ENCODE results near the gene HBA1.
"Not testable (repeated sequence)": the region's sequence is repeated elsewhere in the genome, so short reads cannot be mapped to it uniquely, and the experiment has no call there.

Gene HBA1

DNA sequence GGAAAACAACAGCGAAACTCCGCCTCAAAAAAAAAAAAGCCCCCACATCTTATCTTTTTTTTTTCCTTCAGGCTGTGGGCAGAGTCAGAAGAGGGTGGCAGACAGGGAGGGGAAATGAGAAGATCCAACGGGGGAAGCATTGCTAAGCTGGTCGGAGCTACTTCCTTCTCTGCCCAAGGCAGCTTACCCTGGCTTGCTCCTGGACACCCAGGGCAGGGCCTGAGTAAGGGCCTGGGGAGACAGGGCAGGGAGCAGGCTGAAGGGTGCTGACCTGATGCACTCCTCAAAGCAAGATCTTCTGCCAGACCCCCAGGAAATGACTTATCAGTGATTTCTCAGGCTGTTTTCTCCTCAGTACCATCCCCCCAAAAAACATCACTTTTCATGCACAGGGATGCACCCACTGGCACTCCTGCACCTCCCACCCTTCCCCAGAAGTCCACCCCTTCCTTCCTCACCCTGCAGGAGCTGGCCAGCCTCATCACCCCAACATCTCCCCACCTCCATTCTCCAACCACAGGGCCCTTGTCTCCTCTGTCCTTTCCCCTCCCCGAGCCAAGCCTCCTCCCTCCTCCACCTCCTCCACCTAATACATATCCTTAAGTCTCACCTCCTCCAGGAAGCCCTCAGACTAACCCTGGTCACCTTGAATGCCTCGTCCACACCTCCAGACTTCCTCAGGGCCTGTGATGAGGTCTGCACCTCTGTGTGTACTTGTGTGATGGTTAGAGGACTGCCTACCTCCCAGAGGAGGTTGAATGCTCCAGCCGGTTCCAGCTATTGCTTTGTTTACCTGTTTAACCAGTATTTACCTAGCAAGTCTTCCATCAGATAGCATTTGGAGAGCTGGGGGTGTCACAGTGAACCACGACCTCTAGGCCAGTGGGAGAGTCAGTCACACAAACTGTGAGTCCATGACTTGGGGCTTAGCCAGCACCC is 1.2 kb upstream of the HBA1 start:
- DNase-seq (ENCODE audit: low read depth in 2 of 2): no peak

DNA sequence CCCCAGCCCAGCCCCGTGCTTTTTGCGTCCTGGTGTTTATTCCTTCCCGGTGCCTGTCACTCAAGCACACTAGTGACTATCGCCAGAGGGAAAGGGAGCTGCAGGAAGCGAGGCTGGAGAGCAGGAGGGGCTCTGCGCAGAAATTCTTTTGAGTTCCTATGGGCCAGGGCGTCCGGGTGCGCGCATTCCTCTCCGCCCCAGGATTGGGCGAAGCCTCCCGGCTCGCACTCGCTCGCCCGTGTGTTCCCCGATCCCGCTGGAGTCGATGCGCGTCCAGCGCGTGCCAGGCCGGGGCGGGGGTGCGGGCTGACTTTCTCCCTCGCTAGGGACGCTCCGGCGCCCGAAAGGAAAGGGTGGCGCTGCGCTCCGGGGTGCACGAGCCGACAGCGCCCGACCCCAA is 474 bp upstream of the HBA1 start:
- DNase-seq (ENCODE audit: low read depth in 2 of 2): not testable (repeated sequence)

DNA sequence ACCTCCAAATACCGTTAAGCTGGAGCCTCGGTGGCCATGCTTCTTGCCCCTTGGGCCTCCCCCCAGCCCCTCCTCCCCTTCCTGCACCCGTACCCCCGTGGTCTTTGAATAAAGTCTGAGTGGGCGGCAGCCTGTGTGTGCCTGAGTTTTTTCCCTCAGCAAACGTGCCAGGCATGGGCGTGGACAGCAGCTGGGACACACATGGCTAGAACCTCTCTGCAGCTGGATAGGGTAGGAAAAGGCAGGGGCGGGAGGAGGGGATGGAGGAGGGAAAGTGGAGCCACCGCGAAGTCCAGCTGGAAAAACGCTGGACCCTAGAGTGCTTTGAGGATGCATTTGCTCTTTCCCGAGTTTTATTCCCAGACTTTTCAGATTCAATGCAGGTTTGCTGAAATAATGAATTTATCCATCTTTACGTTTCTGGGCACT is 928 bp downstream of the HBA1 start:
- DNase-seq (ENCODE audit: low read depth in 2 of 2): no peak

DNA sequence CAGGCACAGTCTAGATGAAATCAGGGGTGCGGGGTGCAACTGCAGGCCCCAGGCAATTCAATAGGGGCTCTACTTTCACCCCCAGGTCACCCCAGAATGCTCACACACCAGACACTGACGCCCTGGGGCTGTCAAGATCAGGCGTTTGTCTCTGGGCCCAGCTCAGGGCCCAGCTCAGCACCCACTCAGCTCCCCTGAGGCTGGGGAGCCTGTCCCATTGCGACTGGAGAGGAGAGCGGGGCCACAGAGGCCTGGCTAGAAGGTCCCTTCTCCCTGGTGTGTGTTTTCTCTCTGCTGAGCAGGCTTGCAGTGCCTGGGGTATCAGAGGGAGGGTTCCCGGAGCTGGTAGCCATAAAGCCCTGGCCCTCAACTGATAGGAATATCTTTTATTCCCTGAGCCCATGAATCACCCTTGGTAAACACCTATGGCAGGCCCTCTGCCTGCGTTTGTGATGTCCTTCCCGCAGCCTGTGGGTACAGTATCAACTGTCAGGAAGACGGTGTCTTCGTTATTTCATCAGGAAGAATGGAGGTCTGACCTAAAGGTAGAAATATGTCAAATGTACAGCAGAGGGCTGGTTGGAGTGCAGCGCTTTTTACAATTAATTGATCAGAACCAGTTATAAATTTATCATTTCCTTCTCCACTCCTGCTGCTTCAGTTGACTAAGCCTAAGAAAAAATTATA is 1.6 kb downstream of the HBA1 start:
- DNase-seq (ENCODE audit: low read depth in 2 of 2): no peak

DNA sequence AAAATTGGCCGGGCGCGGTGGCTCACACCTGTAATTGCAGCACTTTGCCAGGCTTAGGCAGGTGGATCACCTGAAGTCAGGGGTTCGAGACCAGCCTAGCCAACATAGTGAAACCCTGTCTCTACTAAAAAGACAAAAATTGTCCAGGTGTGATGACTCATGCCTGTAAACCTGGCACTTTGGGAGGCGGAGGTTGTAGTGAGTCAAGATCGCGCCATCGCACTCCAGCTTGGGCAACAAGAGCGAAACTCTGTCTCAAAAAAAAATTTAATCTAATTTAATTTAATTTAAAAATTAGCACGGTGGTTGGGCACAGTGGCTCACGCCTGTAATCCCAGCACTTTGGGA is 2.2 kb downstream of the HBA1 start:
- no peak for DNase-seq (ENCODE audit: low read depth in 2 of 2)

DNA sequence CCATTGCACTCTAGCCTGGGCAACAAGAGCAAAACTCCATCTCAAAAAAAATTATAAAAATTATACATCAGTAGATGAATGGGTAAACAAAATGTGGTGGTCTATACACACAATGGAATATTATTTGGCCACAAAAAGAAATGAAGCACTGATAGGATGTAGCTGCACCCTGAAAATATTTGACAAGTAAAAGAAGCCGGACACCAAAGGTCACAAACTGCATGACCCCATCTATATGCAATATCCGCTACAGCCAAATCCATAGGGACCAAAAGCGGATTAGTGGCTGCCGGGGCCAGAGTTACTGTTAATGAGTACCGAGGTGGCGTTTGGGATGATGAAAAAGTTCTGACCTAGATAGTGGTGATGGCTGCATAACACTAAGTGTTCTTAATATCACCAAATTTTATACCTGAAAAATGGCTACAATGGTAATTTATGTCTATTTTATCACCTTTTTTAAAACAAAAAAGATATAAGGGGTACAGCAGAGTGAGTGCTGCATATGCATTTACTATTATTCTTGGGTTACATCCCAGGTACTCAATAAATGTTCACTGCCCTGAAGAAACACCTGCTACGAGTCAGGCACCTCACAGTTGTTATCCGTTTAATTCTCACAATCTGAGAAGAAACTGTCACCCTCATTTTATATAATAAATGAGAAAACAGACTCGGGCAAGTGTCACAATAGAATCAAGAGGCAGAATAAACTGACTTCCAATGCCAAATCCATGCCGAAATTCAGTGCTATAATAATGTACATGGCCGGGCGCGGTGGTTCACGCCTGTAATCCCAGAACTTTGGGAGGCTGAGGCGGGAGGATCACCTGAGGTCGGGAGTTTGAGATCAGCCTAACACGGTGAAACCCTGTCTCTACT is 3.0 kb downstream of the HBA1 start:
- no peak for DNase-seq (ENCODE audit: low read depth in 2 of 2)

DNA sequence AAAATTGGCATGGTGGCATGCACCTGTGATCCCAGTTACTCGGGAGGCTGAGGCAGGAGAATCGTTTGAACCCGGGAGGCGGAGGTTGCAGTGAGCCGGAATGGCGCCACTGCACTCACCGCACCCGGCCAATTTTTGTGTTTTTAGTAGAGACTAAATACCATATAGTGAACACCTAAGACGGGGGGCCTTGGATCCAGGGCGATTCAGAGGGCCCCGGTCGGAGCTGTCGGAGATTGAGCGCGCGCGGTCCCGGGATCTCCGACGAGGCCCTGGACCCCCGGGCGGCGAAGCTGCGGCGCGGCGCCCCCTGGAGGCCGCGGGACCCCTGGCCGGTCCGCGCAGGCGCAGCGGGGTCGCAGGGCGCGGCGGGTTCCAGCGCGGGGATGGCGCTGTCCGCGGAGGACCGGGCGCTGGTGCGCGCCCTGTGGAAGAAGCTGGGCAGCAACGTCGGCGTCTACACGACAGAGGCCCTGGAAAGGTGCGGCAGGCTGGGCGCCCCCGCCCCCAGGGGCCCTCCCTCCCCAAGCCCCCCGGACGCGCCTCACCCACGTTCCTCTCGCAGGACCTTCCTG is 3.7 kb downstream of the HBA1 start, which contains the start of gene HBQ1:
Gene HBQ1 (plus strand): TSS at position 359 of the 575 bp plus-strand sequence. CDS start 28 bp downstream, at position 387.
- no peak for DNase-seq (ENCODE audit: low read depth in 2 of 2)

DNA sequence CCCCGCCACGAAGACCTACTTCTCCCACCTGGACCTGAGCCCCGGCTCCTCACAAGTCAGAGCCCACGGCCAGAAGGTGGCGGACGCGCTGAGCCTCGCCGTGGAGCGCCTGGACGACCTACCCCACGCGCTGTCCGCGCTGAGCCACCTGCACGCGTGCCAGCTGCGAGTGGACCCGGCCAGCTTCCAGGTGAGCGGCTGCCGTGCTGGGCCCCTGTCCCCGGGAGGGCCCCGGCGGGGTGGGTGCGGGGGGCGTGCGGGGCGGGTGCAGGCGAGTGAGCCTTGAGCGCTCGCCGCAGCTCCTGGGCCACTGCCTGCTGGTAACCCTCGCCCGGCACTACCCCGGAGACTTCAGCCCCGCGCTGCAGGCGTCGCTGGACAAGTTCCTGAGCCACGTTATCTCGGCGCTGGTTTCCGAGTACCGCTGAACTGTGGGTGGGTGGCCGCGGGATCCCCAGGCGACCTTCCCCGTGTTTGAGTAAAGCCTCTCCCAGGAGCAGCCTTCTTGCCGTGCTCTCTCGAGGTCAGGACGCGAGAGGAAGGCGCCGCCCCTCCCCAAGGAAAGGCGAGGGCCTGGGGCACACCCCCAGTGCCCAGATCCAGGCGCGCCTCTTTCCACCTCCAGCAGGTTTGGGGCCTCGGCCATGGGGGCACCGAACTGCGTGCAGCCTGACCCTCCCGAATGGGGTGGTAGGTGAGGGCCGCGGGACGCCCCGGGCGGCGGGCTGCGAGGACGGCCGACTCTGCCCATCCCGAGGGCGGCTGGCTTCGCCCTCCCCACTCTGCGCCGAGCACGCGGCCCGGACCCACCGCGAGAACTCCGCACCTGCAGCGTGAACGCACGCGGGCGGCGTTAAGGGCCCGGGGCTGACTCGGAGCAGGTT is 4.4 kb downstream of the HBA1 start:
- peak; percentile 62 to 69 for DNase-seq (ENCODE audit: low read depth in 2 of 2)

DNA sequence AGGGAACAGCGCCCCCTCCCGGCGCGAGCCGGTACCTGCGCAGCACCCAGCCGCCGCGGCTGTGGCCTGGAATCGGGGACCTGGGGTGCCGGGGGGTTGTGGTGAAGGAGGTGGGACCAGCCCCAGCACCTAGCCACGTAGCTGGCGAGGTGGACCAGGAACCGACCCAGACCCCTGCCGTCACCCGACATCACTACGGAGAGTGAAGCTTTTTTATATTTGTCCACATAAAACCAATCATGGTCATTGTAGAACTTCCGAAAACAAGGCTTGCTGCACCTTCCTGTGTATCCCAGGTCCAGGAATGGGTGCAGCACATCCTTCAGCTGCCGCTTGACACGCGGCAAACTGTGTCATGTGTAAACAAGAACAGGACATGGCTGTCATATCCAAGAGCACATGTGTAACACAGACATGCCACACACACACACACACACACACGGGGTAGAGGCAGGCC is 5.1 kb downstream of the HBA1 start:
- no peak for DNase-seq (ENCODE audit: low read depth in 2 of 2)

DNA sequence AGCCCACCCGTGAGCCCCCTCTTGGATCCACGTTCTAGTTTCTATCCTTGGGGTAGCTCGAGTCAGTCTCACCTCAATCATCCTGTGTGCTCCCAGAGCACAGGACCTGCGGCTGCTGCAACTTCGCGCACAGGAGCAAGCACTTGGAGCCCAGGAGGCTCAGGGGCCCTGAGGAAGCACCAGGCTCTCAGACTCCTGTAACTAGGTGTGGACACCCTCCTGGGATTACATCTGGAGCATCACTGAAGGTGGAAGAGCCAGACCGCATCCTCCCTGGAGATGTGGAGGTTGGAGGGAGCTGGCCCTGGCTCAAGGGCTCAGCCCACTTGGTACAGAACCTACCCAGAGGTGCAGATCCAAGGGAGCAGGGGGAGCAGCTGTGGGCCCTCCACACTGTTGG is 6.5 kb downstream of the HBA1 start:
- DNase-seq (ENCODE audit: low read depth in 2 of 2): no peak

DNA sequence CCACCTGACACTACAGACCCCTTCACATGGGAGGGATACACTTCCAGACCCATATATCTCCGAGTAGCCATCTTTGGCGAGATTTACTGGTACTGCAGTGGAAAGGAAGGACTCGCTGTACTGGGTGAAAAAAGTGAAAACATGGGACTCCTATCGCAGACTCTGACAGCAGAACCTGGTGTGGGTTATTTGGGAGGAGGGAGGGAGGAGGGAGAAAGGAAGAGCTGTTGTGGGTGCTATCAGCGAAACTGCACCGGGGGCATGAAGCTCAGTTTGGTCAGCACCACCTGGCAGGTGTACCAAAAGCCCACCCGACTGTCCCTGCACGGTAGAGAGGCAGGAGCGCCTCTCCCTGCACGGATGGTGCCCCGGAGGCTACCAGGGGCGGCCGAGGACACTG is 8.7 kb downstream of the HBA1 start:
- DNase-seq (ENCODE audit: low read depth in 2 of 2): no peak

DNA sequence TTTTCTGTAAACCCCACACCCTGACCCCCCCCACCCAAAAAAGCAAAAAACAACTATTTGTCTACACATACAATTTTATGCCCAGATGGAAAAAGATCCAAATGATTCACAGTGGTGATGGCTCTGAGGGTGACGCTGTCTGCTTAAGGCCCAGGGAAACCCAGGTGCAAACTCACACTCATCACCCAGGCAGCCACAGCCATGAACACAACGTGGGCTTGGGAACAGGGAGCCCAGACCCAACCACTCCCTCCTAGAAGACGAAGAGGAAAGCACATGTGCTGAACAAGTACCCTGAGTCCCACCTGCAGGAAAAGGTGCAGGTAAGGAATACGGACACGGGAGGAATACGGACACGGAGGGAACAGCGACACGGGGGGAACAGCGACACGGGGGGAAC is 9.2 kb downstream of the HBA1 start:
- no peak for DNase-seq (ENCODE audit: low read depth in 2 of 2)

DNA sequence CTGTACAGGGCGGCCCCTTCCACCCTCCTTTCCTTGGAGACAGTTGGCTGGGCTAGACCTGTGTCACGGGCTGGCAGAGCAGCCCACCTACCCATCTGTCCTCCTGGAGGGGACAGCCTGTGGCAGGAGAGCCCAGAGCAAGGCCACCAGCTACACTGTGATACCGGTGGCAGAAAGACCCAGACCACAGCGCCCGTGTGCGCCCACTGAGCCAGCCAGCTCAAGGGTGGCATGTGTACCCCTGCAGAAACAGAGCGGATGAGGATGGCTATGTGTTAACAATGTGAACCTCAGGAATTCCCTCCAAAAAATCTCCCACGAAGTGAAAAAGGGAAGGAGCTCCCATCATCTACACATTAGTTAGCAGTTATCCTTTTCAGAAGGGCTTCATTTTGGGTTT is 10.8 kb downstream of the HBA1 start:
- no peak for DNase-seq (ENCODE audit: low read depth in 2 of 2)

DNA sequence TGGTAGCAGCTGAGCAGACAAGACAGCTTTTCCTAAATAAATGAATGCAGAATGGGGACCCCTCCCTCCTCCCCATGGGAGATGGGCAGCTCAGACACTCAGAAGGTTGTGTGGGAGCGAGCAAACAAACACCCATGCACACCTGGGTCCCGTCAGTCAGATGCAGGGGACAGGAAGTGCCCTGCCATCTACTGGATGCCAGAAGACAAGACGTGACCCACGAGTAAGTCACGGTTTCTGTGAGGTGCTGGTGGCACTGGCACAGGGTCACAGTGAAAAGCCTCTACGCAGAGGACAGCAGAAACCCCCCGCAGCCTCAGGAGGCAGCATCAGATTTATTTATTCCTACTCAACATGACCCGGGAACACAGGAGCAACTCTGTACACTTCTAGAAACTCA is 12.2 kb downstream of the HBA1 start:
- DNase-seq (ENCODE audit: low read depth in 2 of 2): no peak

DNA sequence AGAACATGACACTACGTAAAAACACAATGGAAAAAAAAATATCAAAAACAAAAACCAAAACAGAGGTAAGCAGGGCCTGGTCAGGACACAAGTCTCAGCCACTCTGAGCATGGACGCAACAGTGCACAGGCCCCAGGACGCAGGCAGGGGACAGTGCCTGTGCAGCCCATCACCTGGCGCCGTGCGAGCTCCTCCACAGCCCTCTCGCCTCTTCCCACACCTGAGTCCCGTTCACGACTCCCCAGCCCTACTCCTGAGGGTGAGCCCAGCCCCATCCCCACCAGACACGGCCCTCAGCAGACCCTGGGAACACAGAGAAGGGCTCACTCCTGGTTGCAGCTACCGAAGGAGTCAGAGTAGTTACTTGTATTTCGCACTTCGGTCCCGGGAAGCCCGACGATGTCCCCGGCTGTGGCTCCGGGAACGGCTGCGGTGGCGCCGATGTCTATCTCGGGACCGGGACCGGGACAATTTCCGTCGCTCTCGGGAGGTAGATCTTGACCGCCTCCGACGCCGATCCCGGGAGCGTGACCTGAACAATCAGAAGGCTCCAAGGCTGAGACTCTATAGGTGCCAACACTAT is 13.2 kb downstream of the HBA1 start:
- DNase-seq (ENCODE audit: low read depth in 2 of 2): no peak

DNA sequence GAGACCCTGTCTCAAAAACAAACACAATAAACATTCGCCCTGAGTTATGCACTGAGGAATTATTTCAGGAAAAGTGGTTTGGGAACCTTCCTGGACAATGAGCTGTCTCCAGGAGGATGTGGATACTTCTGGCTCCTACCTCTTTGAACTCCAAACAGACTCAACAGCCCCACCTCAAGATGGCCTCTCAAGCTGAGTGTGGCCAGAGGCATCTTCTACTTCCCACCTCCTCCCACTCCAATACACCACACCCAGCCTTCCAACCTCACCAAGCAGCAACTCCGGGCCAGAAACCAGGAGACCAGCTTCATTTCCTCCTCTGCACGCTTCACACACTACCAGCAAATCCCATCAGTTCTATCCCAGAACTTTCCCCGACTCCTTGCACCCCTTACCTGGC is 15.4 kb downstream of the HBA1 start:
- DNase-seq (ENCODE audit: low read depth in 2 of 2): no peak

DNA sequence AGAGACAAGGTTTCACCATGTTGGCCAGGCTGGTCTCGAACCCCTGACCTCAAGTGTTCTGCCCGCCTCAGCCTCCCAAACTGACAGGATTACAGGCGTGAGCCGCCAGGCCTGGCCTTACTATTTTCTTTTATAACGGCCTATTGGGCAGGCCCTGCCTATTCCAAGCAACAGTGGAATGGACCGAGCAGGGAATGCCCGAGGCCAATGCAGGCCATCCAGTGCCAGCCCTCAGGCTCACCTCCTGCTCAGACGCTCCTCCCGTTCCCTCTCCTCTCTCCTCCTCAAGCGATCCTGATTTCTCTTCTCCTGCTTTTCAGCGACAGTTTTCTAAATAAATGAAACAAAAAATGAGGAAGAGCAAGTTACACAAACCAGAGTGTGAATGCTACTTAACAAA is 16.2 kb downstream of the HBA1 start:
- no peak for DNase-seq (ENCODE audit: low read depth in 2 of 2)

DNA sequence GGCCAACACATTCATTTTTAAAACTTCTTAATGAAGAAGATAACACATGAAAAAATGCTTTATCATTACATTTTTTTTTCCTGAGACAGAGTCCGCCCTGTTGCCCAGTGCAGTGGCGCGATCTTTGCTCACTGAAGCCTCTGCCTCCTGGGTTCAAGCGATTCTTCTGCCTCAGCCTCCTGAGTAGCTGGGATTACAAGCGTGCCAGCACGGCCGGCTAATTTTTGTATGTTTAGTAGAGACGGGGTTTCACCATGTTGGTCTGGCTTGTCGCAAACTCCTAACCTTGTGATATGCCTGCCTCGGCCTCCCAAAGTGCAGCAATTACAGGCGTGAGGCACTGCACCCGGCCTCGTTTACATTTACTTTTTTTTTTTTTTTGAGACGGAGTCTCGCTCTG is 17.0 kb downstream of the HBA1 start:
- DNase-seq (ENCODE audit: low read depth in 2 of 2): no peak

DNA sequence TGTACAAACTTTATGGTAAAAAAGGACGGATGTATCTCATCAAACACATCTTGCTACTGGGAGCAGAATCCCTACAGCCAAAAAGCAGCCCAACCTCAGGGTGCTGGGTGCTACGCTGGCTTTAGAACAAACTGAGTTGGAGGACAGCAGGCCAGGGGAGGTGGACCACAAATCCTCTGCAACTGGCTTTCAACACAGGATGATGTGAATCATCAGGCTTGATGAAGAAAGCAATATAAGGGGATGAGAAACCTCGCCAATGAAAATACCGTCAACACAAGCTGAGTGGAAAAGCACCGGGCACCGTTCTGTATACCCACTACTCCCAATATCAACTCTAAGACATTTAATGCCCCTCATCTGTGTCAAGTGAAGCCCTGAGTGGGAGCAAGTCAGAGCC is 18.0 kb downstream of the HBA1 start:
- no peak for DNase-seq (ENCODE audit: low read depth in 2 of 2)

DNA sequence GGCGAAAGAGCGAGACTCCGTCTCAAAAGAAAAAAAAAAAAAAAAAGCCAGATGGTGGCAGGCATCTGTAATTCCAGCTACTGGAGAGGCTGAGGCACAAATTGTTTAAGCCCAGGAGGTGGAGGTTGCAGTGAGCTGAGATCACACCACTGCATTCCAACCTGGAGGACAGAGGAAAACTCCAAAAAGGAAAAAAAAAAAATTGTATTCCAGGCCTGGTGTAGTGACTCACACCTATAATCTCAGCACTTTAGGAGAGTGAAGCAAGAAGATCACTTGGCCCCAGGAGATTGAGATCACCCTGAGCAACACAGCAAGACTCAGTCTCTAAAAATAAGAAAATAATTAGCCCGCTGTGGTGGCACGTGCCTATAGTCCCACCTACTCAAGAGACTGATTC is 23.9 kb downstream of the HBA1 start:
- DNase-seq (ENCODE audit: low read depth in 2 of 2): no peak
